Progenitor cell of endocrine pancreas (in vitro differentiated cells): ENCODE measurements around the gene CD200R1L. TPM values are rescaled to one million over a fixed set of nuclear protein-coding genes. Genes with fewer than 3 reads are reported as not detected.

Experiments
- DNase-seq: peaks from one replicate; pipeline ENCODE4 v3.0.0; 2021; ENCODE audit warnings: low spot score; ENCODE audit not compliant: unreplicated experiment
- H3K27ac Mint-ChIP-seq: 2 replicates; pipeline ENCODE4 v1.8.0; 2021; ENCODE audit warnings: mild to moderate bottlenecking, moderate library complexity, mixed read lengths
- H3K27me3 Mint-ChIP-seq: 2 replicates; pipeline ENCODE4 v1.8.0; 2021; ENCODE audit warnings: mixed read lengths
- H3K36me3 Mint-ChIP-seq: 2 replicates; pipeline ENCODE4 v1.8.0; 2022; ENCODE audit warnings: mixed read lengths; ENCODE audit not compliant: insufficient read depth
- H3K4me1 Mint-ChIP-seq: 2 replicates; pipeline ENCODE4 v1.8.0; 2021; ENCODE audit warnings: low read depth, mixed read lengths
- H3K4me3 Mint-ChIP-seq: 2 replicates; pipeline ENCODE4 v1.8.0; 2021; ENCODE audit warnings: low read depth, mild to moderate bottlenecking, moderate library complexity, mixed read lengths
- H3K9me3 Mint-ChIP-seq: 2 replicates; pipeline ENCODE4 v1.8.0; 2021; ENCODE audit warnings: low read depth, mixed read lengths
- CTCF ChIP-seq: fragments of 200-600 bp; sonication (generic); IDR thresholded peaks from one replicate; pipeline ENCODE4 v1.5.0; 2021; ENCODE audit warnings: antibody characterized with exemption, mild to moderate bottlenecking; ENCODE audit not compliant: unreplicated experiment
- total RNA-seq: library from RNA; stranded (reverse); gene quantifications from 2 replicates; pipeline ENCODE4 v1.2.1, GENCODE V29; 2021

The CD200R1L gene
- total RNA-seq, 1 donor from 2014 or later = not detected

DNA sequence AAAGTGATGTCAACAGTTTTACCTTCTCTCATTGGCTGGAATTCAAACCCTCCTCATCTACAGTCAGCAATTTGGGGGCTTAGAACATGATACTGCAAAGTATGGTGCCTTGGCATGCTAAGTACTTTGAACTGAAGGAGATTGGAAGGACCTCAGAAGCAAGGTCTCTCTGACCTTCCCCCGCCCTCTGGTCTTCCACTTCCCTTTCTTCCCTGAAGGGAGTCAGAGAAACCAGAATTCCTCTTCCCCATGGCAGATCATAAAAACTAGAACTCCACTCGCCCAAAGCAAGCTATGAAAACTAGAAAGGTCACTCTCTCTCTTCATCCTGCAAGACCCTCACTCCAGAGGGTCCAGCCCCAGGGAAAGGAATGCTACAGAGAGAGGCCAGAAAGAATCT lies 64.2 kb downstream of the CD200R1L start:
- Mint-ChIP-seq H3K4me1 (peaks cover 6% of the 10 kb centered on the region), H3K9me3 (peaks cover under 1% of the 10 kb centered on the region), H3K36me3 (no peaks in the 10 kb centered on the region), H3K27ac (no peak overlapping the region), H3K27me3 (no peaks in the 10 kb centered on the region), H3K4me3 (no peak overlapping the region)
- no peak for TF ChIP-seq CTCF
- DNase-seq = no peak

GRCh38 chr3:112781599-112781998 lies 65.1 kb downstream of the CD200R1L start:
- no peak overlapping the region for H3K4me3 Mint-ChIP-seq

GRCh38 chr3:112779558-112780480 lies 66.8 kb downstream of the CD200R1L start:
- Mint-ChIP-seq H3K27ac (no peak overlapping the region), H3K4me3 (no peak overlapping the region), H3K36me3 (no peaks in the 10 kb centered on the region), H3K4me1 (no peaks in the 10 kb centered on the region), H3K9me3 (no peaks in the 10 kb centered on the region), H3K27me3 (no peaks in the 10 kb centered on the region)
- DNase-seq = no peak
- no peak for TF ChIP-seq CTCF

More at GRCh38 chr3:112781599-112781998, 65.1 kb downstream of the CD200R1L start:
- H3K36me3 Mint-ChIP-seq = no peaks in the 10 kb centered on the region
- TF ChIP-seq CTCF = no peak
- H3K27ac Mint-ChIP-seq = no peak overlapping the region
- DNase-seq = no peak
- H3K9me3 Mint-ChIP-seq = no peaks in the 10 kb centered on the region
- H3K27me3 Mint-ChIP-seq = no peaks in the 10 kb centered on the region
- H3K4me1 Mint-ChIP-seq = peaks cover 6% of the 10 kb centered on the region

- Mint-ChIP-seq H3K4me1 (no peaks in the 10 kb centered on the region), H3K9me3 (no peaks in the 10 kb centered on the region), H3K27ac (no peak overlapping the region), H3K36me3 (no peaks in the 10 kb centered on the region), H3K27me3 (no peaks in the 10 kb centered on the region), H3K4me3 (no peak overlapping the region)
- DNase-seq = no peak
- TF ChIP-seq CTCF = no peak
Measured at GRCh38 chr3:112779011-112779410, 67.7 kb downstream of the CD200R1L start.

DNA sequence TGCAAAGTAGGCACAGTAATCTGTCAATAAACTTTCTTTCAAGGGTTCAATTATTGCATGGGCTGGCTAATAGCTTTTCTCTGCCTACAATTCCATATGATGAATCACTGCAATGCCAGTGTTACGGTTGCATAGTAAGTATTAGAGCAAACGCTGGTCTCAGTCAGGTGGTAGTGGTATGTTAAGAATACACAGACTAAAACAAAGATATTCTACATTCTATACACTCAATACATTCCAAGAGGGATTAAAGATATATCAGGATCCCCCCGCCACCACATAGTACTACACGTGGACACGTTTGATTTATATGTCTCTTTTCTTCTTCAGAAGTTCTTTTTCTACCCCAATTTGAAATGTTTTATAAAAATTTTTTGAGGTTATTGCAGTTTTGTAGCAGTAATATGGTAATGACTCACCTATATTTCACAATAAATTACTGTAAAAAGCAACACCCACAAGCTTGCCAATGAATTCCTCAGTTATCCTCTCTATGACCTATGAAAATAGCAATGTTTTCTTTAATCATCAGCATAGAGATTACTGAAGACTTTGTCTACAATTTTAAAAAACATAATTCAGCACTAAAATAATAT lies 68.2 kb downstream of the CD200R1L start:
- no peak for DNase-seq
- H3K4me1 Mint-ChIP-seq = no peaks in the 10 kb centered on the region
- no peak overlapping the region for H3K27ac Mint-ChIP-seq
- no peak overlapping the region for H3K4me3 Mint-ChIP-seq
- no peaks in the 10 kb centered on the region for H3K9me3 Mint-ChIP-seq
- H3K27me3 Mint-ChIP-seq = no peaks in the 10 kb centered on the region
- H3K36me3 Mint-ChIP-seq = no peaks in the 10 kb centered on the region
- TF ChIP-seq CTCF = no peak
